Fibroblast of villous mesenchyme (primary cell): Measurements from ENCODE around the gene KLHL12. TPM values are rescaled to one million over a fixed set of nuclear protein-coding genes. Genes with fewer than 3 reads are reported as not detected.

Source experiments
- DNase-seq: peaks from one replicate; pipeline ENCODE4 v3.0.0-alpha.2; 2010; ENCODE audit warnings: low read depth
- H3K4me3 ChIP-seq: 2 replicates; pipeline ENCODE4 v1.5.1; 2011; ENCODE audit warnings: low read depth, mild to moderate bottlenecking, low read length
- total RNA-seq: library from RNA; depleted of rRNA; stranded (reverse); fragments of >200 nt; gene quantifications from 2 replicates; pipeline ENCODE4 v1.2.3, GENCODE V29; 2012
- TF ChIP-seq, protein P1 (sequence below): IDR thresholded peaks from 2 replicates; pipeline ENCODE4 v1.5.1; 2012; ENCODE audit warnings: low read depth, mild to moderate bottlenecking, low read length; ENCODE audit not compliant: insufficient read depth

The KLHL12 gene
- total RNA-seq, 1 donor = 35.4 TPM

DNA sequence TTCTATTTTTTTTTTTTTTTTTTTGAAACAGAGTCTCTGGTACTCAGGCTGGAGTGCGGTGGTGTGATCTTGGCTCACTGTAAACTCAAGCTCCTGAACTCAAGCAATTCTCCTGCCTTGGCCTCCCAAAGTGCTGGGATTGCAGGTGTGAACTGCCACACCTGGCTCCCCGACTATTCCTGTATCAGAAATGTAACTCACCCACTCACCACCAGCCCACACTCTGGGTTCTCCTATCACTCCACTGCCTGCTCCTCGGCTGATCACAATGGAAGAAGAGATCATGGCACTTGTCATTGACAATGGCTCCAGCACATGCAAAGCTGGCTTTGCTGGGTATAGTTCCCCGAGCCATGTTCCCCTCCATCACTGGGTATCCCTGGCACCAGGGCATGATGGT, 54.0 kb downstream of the KLHL12 start:
- TF ChIP-seq, protein P1, sequence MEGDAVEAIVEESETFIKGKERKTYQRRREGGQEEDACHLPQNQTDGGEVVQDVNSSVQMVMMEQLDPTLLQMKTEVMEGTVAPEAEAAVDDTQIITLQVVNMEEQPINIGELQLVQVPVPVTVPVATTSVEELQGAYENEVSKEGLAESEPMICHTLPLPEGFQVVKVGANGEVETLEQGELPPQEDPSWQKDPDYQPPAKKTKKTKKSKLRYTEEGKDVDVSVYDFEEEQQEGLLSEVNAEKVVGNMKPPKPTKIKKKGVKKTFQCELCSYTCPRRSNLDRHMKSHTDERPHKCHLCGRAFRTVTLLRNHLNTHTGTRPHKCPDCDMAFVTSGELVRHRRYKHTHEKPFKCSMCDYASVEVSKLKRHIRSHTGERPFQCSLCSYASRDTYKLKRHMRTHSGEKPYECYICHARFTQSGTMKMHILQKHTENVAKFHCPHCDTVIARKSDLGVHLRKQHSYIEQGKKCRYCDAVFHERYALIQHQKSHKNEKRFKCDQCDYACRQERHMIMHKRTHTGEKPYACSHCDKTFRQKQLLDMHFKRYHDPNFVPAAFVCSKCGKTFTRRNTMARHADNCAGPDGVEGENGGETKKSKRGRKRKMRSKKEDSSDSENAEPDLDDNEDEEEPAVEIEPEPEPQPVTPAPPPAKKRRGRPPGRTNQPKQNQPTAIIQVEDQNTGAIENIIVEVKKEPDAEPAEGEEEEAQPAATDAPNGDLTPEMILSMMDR = no peak
- H3K4me3 ChIP-seq = no peak overlapping the region
- no peak for DNase-seq

DNA sequence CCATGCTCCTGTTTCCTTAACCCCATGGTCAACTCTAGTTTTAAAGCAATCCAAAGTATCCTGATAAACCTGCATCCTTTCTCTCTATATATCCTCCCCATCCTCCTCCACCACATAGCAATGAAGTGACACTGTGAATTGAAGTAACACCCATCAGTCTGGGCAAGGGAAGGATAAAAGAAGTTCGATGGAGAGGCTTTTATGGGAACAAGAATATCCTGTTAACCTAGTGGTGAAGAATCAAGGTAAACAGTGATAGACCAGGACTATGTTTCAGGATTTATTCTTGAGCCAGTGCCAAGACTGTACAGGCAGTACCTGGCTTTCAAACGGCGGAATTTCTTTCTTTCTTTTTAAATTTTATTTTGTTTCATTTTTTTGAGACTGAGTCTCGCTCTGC, 55.7 kb downstream of the KLHL12 start:
- TF ChIP-seq, protein P1 = no peak
- no peak overlapping the region for H3K4me3 ChIP-seq
- no peak for DNase-seq

DNA sequence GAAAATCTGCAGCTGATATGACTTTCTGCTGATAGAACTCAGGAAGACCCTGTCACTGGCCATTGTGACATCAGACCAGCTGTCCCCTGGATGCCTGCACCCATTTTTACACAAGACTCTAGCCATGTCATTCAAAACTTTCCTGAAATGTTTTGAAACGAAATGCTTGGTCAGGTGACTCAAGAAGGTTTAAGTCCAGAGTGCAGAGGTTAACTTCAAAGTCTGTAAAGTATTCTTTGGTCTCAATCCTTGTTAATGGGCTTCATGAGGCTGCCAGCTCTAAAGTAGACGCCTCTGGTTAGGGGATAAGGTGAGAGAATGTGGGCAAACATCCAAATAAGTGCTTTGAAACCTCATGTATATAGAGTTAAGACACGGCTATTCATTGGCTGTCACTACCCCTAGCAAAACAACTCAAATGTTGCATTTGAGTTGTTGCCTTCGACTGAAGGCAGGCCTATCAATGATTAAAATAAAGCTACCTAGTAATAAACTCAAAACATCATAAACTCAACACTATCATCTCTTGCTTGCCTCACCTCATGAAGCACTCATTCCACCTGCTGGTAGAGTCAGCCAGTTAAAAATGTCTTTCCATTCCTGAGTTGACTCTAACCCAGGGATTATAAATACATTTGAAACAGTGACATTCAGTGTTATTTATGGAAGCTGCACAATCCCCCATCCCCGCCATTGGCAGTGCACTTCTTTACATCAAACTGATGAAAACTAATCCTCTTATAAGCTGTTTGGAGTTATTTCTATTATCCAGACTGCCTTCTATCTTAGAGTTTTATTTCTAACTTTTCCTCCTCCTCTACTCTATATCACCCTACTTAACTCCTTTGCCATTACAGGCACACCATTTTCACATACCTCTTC, 64.1 kb downstream of the KLHL12 start:
- TF ChIP-seq, protein P1 = no peak
- H3K4me3 ChIP-seq = no peak overlapping the region
- DNase-seq = no peak

DNA sequence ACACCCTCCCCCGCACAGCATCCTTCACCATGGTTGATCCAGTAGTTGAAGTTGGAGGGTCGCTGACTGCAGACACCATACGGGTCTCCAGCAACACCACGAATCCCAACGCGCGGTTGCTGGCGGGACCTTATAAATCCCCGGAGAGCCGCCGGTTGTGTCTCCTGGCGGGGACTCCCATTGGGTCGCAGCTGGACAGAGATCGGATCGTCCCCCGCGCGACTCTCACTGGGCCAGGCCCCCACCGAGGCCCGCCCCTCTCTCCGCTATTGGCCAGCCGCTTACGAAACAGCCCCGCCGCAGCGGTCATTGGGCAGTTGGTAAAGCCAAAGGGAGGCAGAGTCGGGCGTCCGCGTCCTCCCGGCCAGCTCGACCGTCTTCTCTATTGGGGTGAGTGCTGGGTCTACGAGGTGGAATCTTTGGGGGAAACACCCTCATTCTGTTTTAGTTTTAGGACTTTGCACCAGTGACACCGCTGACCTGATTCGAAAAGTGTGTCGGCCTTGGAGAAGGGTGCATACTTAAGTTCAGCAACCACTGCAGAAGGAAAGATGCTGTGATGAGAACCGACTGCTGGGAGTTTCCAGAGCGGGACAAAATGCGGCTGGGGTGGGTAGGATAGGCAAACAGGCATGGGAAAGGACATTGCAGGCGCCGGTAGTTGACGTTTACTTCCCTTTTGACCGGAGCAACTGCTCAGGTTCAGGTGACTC, 65.5 kb downstream of the KLHL12 start:
- DNase-seq = peak; percentile 89
- peak overlapping the region; percentile 73 for H3K4me3 ChIP-seq
- TF ChIP-seq, protein P1 = no peak

DNA sequence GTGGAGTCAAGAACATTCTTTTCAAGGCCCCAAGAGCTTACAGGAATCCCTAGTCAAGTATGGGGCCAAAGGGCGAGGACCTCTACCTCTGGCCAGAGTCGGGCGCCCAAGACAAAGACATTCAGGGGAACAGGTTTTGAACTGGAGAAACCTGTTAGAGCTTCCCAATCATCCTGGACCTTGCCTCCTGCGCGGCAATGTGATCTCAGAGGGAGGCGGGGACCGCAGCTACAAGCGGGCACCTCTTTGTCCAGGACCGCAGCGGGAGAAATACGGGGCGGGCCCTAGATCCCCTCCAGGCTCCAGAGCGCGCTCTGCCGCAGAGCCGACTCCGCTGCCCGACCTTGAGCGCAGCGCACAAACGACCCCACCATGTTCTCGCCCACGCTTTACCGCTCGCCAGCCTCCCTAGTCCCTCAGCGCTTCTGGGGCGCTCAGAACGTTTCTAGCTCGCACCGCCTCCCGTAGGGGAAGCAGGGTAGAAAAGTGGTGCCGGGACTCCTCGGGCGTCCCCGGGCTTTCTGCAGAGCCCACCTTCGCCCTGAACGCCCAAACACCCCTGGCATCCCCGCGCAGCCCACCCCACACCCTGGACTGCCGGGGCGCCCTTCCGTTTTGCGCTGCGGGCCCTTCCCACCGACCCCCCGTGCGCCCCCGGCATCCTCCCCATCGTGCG, 66.2 kb downstream of the KLHL12 start:
- peak overlapping the region; percentile 73 for H3K4me3 ChIP-seq
- DNase-seq = peak; percentile 25
- TF ChIP-seq, protein P1 = no peak

DNA sequence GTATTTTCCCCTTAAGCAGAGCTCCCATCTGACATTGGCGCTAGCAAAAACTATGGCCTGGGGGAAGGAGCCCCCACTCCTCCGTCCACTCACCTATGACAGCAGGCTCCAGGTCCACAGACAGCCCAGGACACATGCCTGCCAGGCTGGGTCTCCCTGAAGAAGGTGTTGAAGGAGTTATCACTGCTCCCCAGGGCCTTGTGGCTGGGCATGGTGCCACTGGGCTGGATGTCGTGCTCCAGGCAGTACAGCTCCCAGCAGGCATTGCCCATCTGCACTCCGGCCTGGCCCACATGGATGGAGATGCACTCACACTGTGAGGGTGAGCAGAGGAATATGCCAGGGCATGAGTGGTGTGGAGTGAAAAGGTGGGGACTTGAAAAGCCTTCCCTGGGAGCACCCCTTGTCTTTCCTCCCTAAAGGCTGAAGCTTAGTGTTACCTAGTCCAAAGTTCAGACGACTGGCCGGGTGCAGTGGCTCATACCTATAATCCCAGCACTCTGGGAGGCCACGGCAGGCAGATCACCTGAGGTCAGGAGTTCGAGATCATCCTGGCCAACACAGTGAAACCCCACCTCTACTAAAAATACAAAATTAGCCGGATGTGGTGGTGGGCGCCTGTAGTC, 68.1 kb downstream of the KLHL12 start:
- DNase-seq = no peak
- TF ChIP-seq, protein P1 = no peak
- H3K4me3 ChIP-seq = no peak overlapping the region
